Ureter (tissue), 1 donor: Measurements from ENCODE around the gene NUMA1. TPM values are rescaled to one million over a fixed set of nuclear protein-coding genes. Genes with fewer than 3 reads are reported as not detected.

Experiments
- DNase-seq: peaks from one replicate; pipeline ENCODE4 v3.0.0-alpha.2; 2020; ENCODE audit warnings: low spot score
- total RNA-seq: library from RNA; stranded (reverse); gene quantifications from one replicate; pipeline ENCODE4 v1.2.4, GENCODE V29; 2023
- donor health status: DM: yes; HTN: yes; CAD: no.

The NUMA1 gene
- total RNA-seq, 1 donor from 2014 or later, result 264 TPM

DNA sequence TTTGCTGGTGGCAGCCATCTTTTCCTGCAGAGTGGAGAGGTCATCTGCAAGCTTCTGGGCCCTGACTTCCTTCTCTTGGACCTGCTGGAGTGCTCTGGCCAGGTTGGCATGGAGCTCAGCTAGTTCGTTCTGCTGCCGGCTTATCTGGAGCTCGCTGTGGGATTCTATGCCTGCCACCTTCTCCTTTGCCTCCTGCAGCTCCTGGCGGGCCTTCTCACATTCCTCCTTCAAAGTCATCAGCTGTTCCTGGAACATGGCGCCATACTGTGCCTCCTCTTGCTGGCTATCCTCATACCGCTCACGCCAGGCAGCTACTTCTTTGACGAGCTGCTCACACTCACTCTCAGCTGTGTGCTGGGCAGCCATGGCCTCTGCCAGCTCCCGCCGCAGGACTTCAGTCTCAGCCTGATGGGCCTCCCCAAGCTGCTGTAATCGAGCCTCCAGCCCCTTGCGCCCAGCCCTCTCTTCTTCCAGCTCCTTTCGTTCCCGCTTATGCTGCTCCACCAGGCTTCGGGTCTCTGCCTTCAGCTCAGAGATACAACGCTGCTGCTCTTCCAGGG is 65.5 kb downstream of the NUMA1 start:
- no peak for DNase-seq

DNA sequence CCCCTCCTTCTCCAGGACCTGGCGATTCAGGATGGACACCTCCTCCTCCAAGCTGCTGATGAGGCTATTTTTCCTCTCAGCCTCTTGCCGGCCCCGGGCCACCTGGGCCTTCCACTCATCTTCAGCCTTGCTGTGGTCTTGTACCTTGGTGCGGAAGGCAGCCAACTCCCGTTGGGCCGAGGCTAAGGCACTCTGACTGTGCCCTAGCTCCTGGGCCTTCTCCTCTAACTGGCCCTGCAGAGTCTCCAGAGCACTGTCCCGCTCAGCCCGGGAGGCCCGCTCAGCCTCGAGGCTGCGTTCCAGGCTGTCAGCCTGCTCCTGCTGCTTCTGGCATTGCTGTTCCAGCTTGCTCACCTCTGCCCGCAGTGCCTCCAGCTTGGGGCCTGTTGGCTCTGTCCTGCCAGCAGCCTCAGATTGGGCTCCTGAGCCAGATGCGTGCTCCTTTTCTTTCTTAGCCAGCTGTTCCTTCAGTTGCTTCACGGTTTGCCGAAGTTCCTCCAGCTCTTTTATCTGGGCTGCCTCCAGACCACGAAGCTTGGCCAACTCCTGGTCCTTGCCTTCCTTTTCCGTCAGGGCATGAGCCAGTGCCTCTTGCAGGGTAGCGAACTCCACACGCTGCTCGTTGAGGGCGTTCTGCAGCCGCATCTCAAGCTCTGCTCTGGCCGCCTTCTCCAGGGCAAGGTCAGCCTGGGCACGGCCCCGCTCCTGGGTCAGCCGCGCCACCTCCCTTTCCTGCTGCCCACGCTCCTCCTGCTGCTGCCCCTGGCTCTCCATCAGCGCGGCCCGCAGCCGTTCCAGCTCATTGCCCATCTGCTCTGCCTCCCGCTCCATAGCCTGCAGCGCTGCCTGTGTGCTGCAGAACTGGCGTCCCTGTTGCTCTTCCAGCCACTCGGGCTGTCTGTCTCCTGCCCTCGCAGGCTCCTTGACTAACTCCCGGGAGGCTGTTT is 66.3 kb downstream of the NUMA1 start:
- no peak for DNase-seq

DNA sequence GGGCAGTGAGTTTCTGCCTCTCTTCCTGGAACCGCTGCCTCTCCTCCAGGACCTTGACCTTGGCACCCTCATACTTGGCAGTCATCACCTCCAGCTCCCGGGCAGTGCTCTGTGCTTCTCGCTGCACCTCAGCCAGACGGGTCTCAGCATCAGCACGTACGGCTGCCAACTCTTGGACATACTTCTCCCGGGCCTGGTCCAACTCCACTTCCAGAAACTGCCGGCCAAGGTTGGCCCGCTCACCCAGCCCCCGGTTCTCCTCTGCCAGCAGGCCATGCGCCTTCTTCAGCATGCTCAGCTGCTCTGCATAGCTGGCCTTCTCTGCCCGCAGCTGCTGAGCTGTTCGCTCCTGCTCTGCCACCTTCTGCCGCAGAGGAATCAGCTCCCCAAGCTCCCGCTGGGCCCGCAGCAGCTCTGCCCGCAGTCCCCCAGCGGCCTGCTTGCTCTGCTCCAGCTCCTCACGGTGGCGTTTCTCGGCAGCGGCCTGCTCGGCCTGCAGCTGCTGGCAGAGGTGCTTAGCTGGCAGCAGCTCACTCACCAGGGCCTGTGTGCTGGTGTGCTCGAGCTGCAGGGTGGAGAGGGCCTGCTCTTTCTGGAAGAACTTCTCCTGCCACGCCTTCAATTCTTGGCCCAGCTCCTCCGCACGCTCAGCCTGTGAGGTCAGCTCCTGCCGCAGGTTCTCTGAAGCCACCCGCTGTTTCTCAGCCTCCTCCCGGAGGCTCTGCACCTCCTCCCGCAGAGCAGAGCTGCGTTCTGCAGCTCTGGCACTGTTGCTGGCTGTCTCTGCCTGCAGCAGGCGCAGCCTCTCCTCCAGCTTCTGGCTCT is 67.2 kb downstream of the NUMA1 start:
- no peak for DNase-seq

DNA sequence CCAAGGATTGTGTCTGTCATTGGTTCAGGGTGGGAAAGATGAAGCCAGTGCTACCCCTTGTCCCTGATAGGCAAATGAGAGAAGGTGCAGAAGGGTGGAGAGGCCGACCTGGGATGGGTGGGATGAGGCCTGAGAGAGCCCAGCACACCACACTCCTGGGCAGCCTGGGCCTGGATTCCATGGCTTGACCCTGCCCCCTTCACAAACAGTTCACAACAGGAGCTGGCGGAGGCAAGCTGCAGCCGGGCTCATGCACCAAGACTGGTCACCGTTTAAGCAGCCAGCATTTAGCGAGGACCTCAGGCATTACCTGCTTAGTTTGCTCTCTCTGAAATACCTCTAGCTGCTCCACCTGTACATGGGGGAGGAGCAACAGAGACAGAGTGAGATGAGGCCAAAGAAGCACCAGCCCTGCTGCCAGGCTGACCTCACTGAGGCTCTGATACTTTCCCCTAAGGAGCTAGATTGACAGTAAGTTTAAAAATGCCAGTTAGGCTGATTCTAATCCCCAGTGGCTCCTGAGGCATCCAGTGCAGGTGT is 68.2 kb downstream of the NUMA1 start:
- DNase-seq, result no peak

DNA sequence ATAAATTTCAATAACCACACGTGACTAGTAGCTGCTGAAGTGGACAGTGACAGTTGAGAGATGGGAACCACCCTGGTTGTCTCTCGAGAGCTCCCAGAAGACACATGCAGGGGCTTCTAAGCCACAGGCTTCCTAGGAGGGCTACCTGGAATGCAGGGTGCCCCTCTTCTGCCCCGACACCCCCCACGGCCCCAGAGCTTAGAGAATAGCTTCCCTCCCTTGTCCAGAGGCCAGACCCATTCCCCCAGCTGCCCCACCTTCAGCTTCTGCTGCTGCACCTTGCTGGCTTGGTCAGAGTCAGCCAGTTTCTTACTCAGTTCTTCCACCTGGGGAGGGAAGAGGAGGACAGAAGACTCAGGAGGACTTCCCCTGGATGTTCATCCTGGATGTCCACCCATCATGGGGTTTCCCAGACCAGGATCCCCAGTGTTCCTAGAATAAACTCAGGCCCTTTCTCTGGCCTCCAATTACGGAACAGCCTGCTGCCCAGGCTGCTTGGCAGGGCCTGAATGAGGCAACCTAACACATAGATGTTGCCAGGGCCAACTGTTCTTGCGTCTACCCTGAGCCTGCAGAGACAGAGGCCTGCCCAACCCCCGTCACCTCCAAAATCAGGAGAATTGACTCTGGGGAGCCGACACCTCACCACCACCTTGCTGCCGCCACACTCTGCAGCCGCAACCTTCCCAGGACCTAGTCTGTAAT is 69.7 kb downstream of the NUMA1 start:
- DNase-seq, result no peak

DNA sequence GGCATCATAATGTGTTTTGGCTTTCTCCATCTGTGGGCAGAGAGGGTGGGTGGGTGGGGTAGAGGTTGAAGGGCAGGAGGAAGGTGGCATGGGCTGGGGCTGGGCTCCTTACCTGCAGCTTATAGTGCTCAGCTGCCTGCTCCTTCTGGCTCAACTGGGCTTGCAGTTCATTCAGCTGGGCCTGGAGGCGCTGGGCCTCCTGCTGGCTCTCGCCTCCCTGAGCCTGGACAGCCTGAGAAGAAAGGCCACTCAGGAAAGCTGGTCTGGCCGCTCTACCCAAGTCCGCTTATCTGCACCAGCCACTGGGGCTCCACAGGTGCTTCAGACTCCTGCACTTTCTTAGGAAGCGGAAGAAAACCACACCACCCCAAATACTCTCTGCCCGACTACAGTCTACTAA is 71.2 kb downstream of the NUMA1 start:
- no peak for DNase-seq

DNA sequence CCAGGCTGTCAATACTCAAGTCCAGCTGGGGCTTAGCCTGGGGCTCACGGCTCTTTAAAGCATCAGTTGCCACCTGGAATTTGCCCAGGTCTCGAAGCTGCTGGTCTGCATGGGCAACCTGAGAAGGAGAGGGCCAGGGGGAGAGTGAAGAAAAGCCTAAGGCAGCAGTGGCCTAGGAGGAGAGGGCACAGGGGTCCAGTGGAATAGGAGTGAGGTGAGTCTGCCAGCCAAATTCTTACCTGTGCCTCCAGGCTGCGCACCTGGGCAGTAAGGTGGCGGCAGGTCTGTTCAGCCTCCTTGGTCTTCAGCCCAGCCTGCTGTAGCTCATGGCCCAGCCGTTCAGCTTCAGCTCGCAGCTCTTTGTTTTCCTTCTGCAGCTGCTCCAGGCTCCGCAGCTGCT is 71.6 kb downstream of the NUMA1 start:
- DNase-seq, result no peak

DNA sequence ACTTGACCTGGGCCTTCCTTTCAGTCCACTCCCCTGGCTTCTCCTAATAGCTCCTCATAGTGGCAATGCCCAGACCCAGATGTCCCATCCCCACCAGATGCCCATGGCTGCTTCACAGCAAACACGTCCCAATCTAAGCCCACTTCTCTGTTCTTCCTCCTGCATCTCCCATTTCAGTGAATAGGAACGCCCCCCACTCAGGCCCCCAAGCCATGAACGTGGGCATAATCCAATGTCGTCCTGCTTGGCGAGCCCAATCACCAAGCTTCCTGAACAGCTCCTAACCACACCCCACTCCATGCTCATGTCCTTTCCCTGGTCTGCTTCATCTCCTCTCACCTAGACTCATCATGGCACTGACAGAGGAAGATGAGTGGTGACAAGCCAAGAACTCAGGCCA is 72.8 kb downstream of the NUMA1 start:
- no peak for DNase-seq

DNA sequence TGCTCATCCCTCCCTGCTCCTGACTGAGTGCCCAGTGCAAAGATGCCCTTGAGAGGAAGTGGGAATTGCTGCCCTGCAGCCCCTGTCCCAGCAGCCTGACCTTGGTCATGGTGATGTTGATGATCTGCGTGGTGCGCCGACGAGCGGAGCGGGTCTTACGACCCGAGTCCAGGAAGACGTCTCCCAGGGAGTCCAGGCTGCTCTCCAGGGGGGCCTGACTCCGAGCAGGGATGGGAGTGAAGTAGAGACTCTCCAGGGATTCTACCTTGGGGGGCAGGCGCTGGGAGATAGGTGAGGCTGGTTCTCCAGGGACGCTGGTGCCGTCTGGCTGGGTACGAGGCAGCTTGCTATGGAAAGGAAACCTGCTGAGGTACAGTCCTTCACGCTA is 73.3 kb downstream of the NUMA1 start:
- DNase-seq, result no peak

DNA sequence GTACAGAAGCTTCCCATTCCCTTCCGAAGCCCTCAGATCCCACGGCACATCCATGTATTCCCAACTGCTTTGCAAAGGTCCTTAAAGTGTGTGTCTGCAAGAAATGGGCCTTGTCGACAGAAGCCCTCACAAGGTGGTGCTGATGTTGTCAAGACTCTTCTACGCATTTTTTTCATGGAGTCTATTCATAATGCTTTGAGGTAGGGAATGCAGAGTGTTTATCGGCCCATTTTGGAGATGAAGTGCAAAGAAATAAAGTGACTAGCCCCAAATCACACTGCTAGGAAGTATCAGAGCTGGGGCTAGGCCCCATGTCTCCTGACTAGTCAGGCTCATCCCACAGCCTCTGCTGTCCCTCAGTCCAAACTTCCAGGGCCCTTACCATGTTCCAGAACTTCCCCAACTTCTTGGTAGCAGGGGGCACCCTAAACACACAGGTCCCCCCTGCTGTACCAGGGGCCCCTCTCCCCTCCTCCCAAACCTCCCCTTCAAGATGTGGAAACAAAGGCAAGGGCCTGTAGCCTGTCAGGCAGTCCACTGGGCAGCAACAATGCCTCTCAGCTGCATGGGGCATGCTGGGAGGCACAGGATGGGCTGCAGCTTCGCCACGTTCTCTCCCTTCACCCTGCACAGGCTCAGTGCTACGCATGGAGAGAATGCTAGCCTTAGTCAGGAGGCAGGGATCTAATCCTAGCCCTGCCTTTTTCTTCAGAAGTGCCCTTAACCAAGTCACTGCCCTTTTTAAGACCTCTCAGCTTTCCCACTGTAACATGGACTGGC is 73.8 kb downstream of the NUMA1 start:
- no peak for DNase-seq

DNA sequence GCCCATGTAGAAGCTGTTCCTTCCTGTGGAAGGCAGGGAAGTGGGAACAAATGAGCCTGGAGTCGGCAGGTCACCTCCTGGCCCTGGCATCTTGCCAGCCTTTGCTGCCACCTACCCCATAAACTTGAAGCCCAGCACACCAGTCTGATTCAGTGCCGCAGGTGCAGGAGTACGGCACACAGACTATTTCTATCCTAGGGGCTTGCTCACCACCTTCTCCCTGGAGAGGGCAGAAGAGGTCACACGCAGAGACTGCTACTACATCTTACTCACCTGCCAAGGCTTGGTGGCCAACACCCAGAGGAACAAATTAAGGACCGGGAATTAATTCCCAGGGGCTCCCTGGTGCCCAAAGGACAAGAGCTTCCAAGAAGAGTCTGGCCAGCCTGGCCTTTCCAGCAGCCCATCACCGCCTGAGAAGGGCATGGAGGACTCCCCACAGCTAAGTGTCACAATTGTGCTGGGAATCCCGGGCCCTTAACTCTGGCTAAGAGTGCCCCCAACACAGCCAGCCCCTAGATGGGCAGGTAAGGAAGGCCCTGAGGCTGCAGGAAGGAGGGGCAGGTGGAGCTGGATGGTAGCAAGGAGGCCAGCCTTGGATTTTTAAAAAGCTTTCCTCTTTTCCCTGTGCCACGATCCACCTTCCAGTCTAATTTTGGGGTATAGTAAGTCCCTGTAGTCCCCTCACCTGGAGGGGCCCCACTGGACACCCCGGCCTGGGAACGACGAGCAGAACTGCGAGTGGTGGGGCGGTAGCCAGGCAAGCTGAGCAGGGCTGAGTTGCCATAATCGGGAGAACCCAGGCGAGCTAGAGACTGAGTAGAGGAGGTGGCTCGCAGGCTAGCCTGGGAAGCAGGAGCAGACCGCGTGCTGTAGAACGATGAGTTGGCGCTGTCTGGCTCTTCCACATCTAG is 74.7 kb downstream of the NUMA1 start:
- no peak for DNase-seq

DNA sequence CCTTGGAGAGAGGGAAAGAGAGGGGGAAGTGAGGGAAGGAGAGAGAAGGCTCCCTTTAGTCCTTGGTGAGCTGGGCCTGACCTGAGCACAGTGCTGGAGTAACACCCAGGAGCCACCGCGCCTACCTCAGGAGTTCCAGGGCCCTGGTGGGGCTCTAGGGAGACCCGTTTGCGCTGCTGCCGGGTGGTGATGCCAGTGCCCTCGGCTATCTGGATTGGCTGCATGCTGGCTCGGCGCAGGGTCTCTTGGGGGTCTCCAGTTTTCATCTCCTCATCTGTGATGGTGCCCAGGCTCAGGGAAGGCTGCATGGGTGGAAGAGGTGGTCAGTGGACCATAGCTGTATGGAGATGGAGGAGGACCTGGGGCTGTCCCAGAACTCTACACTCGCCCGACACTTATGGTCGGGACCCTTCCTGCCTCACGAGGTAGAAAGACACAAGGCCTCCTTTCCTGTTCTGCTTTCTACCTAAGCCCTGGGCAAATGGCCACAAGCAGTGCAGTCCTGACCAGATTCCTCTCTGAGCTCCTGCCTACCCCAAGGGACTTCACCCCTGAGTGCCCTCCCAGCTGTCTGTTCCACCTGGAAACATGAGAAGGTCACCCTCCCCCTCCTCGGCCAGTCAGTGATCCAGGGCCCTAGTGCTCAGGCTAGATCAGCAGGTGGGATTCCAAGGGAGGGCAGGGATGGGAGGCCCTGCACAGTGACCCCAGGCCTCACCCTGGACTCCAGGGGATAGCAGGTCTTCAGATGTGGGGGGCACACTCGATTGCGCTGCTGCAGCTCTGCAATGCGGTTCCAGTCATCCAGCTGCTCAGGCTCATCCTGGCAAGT is 75.6 kb downstream of the NUMA1 start:
- DNase-seq, result no peak

DNA sequence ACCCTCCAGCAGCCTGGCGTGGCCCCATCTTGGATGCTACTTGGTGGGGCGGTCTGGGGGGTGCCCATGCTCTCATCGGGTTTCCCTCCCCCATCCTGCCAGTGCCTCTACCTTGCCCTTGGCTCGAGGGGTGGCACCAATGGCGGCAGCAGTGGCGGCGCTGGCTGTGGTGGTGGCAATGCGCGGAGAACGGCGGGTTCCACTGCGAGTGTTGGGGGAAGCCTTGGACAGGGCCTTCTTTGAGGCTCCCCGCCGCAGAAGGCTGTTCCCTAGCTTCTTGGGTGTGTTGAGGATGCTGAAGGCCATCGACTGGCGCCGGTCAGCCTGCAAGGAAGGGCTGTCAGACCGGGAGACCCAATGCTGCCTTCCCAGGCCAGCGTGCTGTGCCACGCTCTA is 76.6 kb downstream of the NUMA1 start:
- no peak for DNase-seq

DNA sequence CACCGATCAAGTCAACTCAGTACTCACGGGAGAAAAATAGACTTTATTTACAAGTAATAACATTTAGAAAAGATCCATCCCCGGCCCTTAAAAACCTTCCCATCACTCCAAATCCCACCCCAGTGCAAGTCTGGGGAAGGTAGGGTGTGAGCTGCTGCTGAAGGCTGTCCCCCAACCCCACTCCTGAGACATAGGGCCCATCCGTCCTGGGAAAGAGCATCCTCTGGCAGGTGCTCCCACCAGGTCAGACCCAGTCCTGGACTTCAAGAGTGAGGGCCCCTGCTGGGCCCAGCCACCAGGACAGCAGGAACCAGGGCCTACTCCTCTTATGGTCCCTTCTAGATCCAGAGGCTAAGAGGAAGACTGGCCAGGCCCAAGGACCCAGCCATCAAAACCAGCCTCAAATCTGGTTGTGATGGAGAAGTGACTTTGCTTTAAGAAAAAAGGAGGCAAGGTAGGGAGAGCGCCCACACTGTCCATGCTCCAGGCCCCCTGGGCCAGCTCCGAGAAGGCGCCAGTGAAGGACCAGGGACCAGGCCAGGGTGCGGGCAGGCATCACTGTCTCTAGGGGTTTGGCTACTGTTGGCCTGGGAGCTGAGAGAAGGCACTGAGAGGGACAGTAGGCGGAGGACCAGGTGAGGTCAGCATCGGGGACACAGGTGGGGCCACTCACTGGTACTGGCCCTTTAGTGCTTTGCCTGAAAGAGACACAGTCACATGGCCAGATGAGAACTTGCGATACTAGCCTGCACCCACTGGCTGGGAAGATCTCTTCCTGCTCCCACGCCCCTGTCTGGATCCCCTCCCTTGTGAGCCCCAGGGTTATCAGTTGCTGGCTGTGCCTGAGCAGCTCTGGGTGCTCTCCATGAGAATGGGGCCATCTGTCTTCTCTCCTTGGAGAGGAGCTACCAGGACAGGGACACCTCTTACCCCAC is 77.2 kb downstream of the NUMA1 start:
- no peak for DNase-seq

DNA sequence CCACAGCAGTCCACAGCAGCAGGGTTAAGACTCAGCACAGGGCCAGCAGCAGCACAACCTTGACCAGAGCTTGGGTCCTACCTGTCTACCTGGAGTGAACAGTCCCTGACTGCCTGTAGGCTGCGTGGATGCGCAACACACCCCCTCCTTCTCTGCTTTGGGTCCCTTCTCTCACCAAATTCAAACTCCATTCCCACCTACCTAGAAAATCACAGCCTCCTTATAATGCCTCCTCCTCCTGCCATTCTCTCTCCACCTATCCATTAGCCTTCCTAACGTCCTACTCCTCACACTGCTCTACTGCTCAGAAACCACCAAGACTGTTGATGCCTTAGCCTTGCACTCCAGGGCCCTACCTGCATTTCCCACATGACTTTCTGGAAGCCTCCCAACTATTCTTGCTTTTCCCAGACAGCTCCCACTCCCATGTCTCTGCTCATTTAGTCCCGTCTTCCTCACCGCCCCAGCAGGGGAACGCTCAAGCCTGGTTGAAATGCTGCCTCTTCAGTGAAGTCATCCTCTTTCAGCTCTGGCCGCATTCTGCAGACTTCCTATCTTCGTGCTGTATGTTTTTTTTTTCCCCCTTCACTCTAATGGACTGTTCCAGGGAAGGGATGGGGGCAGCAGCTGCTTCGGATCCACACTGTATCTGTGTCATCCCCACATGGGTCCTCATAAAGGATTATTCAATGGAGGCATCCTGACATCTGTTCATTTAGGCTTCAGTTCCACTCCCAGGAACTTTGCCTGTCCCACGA is 78.3 kb downstream of the NUMA1 start:
- no peak for DNase-seq

DNA sequence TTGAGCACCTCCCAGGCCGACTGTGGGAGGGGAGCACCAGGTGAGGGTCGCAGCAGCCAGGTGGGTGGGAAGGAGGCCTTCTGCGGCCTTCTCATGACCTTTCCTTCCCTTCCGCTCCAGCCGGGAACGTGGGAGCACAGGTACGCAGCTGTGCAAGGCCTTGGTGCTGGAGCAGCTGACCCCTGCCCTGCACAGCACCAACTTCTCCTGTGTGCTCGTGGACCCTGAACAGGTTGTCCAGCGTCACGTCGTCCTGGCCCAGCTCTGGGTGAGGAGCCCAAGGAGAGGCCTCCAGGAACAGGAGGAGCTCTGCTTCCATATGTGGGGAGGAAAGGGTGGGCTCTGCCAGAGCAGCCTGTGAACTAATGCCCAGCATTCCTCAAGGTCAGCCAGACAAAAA is 79.1 kb downstream of the NUMA1 start:
- no peak for DNase-seq
